Fibroblast of skin of abdomen (primary cell): ENCODE measurements around the gene STRC. TPM values are rescaled to one million over a fixed set of nuclear protein-coding genes. Genes with fewer than 3 reads are reported as not detected.
A peak's percentile ranks its signal among the peaks of the same experiment; 100 is the strongest.
"Not testable (repeated sequence)": the region's sequence is repeated elsewhere in the genome, so short reads cannot be mapped to it uniquely, and the experiment has no call there.

ENCODE experiments used
- DNase-seq: peaks from one replicate; pipeline ENCODE4 v3.0.0-alpha.2; 2013
- polyA plus RNA-seq, 2 experiments: library from polyadenylated mRNA; unstranded; fragments of 120-200 nt; gene quantifications; one replicate each; pipeline ENCODE4 v1.2.1, GENCODE V29; 2013; ENCODE audit not compliant: insufficient read length in 2 of 2

The STRC gene
- polyA plus RNA-seq (2013, experiment 1 of 2; ENCODE audit: insufficient read length): 0.17 TPM
- 0.14 TPM for polyA plus RNA-seq (2013, experiment 2 of 2; ENCODE audit: insufficient read length)

DNA sequence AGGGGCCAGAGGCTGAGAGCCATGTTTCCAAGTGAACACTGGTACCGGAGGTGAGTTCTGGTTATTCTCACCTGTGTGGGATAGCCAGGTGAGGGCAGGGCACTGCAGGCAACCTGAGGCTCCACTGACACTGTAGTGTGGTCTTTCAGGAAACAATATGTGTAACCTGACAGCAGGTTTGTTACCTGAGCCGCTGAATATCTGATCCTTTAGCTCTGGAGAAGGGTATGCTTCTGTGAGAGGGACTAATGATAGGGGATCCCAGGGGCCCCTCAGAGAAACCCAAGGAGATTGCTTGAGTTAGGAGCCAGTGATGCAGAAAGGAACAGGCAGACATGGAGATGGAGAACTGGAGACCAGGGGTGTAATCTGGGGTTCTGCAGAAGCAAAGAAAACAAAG lies at the start of gene STRC:
Gene STRC (minus strand): TSS at position 101 of the 400 bp plus-strand sequence. CDS start 78 bp downstream, at position 23.
- DNase-seq: not testable (repeated sequence)

DNA sequence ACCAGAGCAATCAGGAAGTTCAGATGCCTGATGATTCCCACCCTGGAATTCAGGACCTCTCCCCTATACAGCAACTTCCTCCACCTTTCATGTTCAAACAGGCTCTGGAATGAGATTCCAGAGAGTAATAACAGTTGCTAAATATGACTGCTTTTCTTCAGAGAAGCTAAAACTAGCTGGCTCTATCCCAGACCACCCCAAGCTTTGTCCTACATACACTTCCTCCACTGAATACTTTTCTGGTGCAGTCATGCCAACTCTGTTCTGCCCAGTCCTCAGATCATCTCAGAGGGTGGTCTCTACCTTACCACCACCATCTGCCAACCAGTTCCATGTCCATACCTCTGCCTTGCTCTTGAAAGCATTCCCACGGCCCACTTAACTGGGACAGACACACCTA lies 47.6 kb upstream of the STRC start:
- DNase-seq: not testable (repeated sequence)

DNA sequence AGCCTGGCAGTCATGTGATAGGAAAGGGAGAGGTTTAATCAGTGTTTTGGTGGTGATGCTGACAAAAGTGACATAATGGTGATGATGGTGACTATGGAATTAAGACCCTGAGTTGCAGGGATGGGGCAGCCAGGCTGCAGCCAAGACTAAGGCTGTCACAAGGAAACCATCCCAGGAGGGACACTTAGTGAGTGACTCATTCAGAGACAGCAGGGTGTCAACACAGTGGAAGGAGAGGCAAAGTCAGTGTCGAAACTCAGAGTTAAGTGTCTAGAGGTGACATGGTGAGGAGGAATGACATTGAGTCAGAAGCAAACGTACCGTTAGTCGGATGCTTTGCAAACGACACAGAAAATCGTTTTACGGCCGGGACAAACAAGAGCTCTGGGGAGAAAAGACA lies 44.7 kb upstream of the STRC start:
- DNase-seq: not testable (repeated sequence)

DNA sequence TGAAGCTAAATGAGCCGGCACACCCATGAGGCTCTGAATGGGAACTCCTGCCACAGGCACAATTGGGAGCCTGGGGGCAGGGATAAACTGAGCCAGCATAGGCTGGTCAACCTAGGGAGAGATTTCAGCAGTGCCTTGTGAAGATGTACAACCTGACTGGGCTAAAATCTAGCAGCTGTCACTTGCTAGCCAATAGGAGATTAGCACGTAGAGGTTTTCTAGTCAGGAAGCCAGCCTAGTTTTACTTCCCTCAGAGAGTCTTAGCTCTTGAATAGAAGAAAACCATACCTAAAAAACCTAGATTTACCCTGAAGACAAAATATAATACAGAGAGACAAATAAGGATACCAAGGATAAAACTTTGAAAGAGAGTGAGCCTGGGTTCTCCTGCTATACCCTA lies 43.7 kb upstream of the STRC start:
- not testable (repeated sequence) for DNase-seq

DNA sequence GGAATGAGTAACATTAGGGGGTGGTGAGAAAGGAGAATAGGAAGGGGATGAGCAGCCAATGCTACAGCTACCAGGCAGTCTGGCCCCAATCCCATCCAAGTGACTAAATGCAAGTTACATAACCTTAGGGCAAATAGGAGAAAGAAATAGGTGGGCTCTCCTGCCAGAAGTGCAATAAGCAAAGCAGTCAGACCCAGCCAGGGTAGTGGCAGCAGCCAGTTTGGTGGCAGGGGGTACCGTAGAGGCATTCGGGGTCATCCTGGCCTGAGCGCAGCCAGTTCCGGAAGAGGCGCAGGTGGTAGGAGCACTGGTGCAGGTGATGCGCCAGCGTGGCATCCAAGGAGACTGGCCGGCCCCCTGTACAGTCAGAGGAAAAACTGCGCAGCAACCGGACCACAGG lies 41.1 kb upstream of the STRC start:
- not testable (repeated sequence) for DNase-seq

DNA sequence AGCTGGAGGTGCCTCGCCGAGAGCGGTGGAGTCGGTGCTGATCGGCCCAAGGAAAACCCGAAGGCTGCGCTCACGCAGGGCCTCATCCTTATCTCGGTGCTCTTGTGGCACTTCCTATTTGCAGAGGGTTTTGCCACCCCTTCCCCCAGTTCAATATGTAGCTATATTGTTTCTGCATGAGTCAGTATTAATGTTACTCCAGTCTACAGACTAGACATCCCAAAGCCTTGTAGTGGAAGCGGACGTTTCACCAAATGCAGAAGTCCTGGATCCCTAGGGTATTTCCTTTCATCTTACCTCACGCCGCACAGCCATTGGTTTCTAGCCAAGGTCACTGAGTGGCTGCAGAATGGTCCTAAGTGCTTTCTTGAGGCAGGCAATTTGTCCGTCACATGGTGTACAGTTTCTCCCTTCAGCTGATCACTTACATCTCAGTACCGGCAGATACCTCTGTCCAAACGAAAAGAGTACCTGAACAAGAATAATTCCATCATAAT lies 30.9 kb upstream of the STRC start:
- not testable (repeated sequence) for DNase-seq

DNA sequence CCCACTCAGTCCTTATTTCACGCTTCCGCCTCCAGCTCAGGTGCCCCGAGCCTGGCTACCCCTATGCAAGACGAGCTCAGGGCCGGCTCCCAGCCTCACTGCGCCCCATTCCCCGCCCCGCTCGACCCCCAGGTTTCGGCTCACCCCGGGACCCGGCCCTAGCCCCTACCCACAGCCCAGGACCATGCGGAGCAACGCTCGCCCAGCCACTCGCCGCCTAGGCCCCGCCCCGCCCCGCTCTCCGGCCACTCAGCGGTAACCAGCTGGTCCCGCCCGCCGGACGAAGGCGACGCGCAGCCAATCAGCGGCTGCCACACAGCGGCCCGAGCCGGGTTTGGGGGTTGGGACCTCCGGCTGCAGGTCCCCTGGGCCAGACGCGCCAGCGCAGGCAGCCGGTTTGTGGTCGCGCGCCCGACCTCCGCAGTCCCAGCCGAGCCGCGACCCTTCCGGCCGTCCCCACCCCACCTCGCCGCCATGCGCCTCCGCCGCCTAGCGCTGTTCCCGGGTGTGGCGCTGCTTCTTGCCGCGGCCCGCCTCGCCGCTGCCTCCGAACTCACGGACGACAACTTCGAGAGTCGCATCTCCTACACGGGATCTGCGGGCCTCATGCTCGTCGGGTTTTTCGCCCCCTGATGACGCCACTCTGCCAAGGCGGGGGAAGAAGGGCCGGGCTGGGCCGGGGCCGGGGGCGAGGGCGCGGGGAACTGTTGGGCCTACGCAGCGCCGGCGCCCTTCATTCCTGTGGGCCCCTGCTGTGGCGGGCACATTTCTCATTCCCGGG lies 30.2 kb upstream of the STRC start, which contains the start of gene CATSPER2:
Gene CATSPER2 (minus strand): TSS at position 196 of the 781 bp plus-strand sequence. CDS start 783 bp downstream, outside the sequence.
- DNase-seq: no peak

DNA sequence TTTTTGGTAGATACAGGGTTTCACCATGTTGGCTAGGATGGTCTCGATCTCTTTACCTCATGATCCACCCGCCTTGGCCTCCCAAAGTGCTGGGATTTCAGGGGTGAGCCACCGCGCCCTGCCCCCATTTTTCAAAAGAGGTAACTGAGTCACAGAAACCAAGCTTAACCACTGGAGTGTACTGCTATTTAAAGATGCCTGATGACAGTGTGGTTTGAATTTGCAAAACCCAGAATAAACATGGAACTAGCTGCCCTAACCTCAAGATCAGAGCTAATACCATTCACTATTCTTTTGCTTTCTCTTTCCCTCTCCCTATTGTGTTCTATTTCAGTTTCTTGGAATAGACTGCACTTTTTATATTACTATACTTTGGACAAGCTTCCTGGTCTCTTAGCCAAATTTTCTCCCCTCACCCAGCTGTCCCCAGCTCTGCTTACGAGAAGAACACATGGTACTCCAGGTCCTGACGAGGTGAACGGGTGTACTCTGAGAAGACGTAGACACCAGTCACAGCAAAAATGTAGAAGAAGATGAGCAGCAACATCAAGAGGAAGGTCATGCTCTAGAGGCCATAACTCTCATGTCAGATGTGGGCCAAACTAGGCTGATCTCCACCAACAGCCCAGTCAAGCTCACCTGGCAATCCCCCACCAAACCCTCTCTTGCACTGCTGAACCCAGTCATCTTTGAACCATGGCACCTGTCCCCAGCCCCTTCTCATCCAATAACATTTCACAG lies 20.0 kb upstream of the STRC start:
- not testable (repeated sequence) for DNase-seq

DNA sequence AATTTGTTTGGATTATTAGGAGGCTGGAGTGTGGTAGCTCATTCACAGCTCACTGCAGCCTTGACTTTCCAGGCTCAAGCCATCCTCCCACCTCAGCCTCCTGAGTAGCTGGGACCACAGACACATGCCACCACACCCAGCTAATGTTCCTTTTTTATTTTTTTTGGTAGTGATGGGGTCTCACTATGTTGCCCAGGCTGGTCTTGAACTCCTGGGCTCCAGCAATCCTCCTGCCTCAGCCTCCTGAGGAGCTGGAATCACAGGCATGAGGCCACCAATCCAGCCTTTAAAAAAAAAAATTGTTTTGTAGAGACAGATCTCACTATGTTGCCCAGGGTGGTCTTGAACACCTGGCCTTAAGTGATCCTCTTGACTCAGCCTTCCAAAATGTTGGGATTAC lies 8.3 kb upstream of the STRC start:
- not testable (repeated sequence) for DNase-seq

GRCh38 chr15:43625106-43625505 lies 6.5 kb upstream of the STRC start:
- DNase-seq: peak; percentile 41

DNA sequence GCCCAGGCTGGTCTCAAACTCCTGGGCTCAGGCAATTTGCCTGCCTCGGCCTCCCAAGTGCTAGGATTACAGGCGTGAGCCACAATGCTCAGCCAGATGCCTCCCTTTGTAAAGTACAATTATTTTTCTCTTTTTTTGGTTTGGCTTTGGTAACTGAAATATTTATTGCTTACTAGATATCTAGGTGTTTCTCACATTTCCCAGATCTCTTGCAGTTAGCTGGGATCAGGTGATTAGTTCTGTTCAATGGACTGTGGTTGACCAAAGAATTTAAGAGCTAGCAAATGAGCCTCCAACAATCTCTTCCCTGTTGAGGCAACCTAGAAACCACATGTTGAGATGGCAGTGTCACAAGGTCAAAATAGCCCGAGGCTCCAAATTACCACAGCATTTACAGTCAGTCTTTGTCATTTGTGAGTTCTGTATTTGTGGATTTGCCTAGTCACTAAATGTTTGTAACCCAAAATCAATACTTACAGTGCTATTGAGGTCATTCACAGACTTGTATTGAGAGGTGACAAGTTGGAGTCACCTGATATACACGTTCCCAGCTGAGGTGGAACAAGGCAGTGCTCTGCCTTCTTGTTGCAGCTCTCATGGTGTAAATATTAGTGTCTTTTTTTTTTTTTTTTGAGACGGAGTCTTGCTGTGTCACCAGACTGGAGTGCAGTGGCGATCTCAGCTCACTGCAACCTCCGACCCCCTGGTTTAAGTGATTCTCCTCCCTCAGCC lies 3.6 kb upstream of the STRC start:
- not testable (repeated sequence) for DNase-seq

DNA sequence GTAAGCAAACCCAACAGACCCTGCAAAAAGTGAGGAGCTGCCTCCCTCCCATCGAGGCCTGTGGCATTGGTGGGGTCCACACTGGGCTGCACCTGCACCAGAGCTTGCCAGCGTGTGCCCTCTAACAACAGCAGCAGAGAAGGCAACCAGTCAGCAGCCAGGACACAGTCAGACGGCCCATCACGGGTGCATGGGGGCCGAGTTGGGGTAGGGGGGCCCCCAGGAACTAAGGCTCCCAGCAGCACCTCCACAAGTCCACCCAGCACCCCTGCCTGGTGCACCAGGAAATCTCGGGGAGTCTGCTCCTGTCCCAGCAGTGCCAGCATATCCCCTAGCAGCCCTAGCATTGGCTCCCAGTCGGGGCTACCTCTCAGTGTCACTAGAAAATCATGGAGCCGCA lies 850 bp downstream of the STRC start:
- DNase-seq: not testable (repeated sequence)

DNA sequence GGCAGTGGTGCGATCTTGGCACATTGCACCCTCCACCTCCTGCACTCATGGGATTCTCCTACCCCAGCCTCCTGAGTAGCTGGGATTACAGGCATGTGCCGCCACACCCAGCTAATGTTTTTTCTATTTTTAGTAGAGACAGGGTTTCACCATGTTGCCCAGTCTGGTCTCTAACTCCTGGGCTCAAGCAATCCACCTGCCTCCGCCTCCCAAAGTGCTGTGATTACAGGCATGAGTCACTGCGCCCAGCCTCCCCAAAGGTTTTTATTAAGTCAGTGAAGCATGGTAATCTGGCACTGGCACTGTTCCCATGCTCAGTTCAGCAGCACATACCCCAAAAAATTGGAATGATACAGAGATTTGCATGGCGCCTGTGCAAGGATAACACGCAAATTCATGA lies 16.4 kb downstream of the STRC start:
- not testable (repeated sequence) for DNase-seq

DNA sequence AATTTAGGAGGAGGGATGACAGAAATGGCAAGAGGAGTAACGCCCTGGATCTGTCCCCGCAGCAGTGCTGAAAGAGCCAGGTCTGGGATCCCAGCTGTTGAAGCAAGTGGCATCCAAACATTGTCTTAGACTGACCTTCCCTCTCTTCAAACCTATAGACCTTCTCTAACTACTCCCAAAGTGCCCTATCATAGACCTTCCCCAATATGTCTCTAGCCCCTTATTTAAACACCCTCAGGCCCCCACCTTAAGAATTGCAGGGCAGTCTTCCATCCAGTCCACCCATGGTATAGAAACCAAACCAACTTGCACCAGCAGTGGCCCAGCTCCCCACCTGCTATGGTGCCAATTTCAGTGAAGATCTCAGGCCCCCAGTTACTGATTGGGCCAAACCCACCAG lies 18.4 kb downstream of the STRC start:
- not testable (repeated sequence) for DNase-seq

- not testable (repeated sequence) for DNase-seq
These were observed 19.5 kb downstream of the STRC start for GRCh38 chr15:43599131-43599530.

DNA sequence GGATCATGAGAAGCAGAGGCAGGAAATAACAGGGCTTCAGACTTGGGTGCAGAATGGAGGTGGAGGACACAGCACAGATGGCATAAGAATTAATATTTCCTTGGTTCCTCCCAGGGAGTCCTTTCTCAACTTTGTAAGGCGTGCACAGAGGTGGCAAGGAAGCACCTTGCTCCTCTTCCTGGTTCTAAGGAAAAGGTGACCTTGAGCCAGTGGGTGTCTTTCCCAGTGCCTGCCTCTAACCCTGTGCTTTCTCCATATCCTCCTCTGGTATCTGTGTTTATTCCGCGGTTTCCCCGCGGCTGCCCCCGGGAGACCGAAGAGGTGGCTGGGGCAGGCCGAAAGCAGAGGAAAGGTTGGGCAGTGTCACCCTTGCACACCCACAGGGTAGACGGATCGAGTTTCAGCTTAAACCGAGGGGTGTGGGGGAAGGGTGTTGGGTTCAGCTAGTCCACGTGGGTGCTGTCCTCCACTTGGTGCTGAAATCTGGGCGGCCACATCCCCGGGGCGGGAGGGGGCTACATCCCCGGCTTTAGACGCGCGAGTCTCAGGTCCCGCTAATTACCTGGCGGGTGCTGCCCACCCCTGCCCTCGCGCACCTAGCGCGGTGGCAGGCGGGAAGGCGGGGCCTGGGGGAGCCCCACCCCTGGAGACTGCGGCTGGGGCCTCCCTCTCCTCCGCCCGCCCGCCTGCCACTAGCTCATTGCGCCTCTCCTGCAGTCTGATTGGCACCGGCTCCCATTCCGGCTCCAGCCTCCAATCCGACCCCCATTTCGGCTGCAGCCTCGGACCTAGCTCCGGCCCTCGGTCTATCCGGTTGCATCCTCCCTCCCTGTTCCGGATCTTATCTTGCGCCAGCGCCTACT lies 25.0 kb downstream of the STRC start, which contains the start of gene CKMT1B:
Gene CKMT1B (plus strand): TSS at position 700 of the 863 bp plus-strand sequence. CDS start 192 bp downstream, outside the sequence.
- DNase-seq: not testable (repeated sequence)

GRCh38 chr15:43592841-43593240 lies 25.8 kb downstream of the STRC start:
- DNase-seq: not testable (repeated sequence)

- DNase-seq: not testable (repeated sequence)
These were observed 28.7 kb downstream of the STRC start, which contains the start of gene PPIP5K1 for GRCh38 chr15:43589778-43590466. TSS of gene PPIP5K1 (minus strand) at chr15:43590208. CDS start at chr15:43584504, 5,704 bp downstream.

DNA sequence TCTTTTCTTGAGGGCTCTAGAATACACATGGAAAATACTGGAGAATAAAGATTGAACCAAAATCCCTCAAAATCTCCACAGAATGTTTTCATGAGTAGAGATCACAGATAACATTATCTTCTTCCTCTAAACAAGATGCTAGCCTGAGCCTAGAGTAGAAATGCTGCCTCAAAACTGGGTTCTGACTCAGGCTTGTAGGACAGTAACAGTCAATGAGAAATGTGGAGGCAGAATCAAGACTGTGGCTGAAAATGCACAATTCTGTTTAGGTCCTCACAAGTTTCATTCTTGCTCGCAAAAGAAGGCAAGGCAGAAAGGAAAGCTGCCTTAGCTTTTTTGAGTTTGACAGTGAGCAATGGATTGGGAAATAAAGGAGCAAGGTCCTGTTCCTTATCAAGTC lies 44.0 kb downstream of the STRC start:
- not testable (repeated sequence) for DNase-seq

- not testable (repeated sequence) for DNase-seq
These were observed 52.0 kb downstream of the STRC start for GRCh38 chr15:43566615-43567014.
